ENCODE data around the gene HMG20A. TPM values are rescaled to one million over a fixed set of nuclear protein-coding genes. Genes with fewer than 3 reads are reported as not detected.

HMG20A gene
- total RNA-seq, 1 donor: 30.8 TPM

DNA sequence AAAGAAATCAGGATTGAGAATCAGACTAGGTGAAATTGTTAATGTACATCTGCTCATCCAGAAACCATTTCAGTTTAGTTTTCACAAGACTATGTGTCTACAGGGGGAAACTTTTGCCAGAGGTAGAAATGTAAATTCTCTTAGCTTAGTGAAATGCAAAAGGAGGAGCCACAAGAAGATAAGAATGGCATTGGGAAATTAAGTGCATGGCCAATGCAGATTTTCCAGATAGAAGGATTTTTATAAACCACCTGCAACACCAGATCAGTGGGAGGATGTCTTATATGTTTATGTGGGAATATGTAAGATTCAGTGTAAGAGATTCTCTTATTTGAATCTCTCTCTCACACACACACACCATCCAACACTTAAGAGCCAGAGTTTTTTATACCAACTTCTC is 67.2 kb downstream of the HMG20A start:
- TF ChIP-seq, protein P1, sequence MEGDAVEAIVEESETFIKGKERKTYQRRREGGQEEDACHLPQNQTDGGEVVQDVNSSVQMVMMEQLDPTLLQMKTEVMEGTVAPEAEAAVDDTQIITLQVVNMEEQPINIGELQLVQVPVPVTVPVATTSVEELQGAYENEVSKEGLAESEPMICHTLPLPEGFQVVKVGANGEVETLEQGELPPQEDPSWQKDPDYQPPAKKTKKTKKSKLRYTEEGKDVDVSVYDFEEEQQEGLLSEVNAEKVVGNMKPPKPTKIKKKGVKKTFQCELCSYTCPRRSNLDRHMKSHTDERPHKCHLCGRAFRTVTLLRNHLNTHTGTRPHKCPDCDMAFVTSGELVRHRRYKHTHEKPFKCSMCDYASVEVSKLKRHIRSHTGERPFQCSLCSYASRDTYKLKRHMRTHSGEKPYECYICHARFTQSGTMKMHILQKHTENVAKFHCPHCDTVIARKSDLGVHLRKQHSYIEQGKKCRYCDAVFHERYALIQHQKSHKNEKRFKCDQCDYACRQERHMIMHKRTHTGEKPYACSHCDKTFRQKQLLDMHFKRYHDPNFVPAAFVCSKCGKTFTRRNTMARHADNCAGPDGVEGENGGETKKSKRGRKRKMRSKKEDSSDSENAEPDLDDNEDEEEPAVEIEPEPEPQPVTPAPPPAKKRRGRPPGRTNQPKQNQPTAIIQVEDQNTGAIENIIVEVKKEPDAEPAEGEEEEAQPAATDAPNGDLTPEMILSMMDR (IDR thresholded peaks at IDR 0.05; ENCODE audit: extremely low read depth, low read depth, low read length): no peak
- Histone ChIP-seq H3K4me3 (ENCODE audit: insufficient read depth, low read length) (no peak overlapping the region), H3K4me1 (ENCODE audit: insufficient read depth, low read length) (peaks cover 14% of the 10 kb centered on the region), H3K9me3 (ENCODE audit: low read depth, low read length) (no peaks in the 10 kb centered on the region), H3K36me3 (ENCODE audit: insufficient read depth, low read length) (peaks cover 15% of the 10 kb centered on the region), H2AFZ (ENCODE audit: low read length) (no peak overlapping the region), H3K27me3 (ENCODE audit: insufficient read depth, low read length) (no peaks in the 10 kb centered on the region), H4K20me1 (ENCODE audit: insufficient read depth, low read length) (no peaks in the 10 kb centered on the region), H3K27ac (ENCODE audit: low read depth, low read length) (no peak overlapping the region), H3K79me2 (ENCODE audit: insufficient read depth, low read length) (no peaks in the 10 kb centered on the region), H3K4me2 (ENCODE audit: insufficient read depth, low read length) (no peak overlapping the region)
- no peak for DNase-seq (ENCODE audit: insufficient read length, low spot score, missing footprints)

DNA sequence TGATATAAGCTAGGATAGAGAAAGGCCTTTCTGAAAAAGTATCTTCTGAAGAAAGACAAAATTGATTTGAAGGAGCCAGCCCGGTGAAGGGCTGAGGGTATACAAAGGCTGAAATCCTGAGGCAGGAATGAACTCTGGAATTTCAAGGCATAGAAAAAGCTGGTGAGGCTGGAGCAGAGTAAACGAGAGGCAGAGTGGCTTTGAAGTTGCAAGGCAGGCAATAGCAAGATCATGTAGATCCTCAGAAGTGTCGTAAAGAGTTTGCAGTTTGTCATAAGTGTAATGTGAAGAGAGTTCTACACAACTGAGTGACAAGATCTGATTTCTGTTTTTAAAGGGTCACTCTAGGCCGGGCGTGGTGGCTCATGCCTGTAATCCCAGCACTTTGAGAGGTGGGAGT is 69.0 kb downstream of the HMG20A start:
- Histone ChIP-seq H3K4me2 (ENCODE audit: insufficient read depth, low read length) (no peak overlapping the region), H3K36me3 (ENCODE audit: insufficient read depth, low read length) (peaks cover 8% of the 10 kb centered on the region), H2AFZ (ENCODE audit: low read length) (no peak overlapping the region), H3K4me3 (ENCODE audit: insufficient read depth, low read length) (no peak overlapping the region), H3K27ac (ENCODE audit: low read depth, low read length) (no peak overlapping the region), H3K79me2 (ENCODE audit: insufficient read depth, low read length) (no peaks in the 10 kb centered on the region), H4K20me1 (ENCODE audit: insufficient read depth, low read length) (no peaks in the 10 kb centered on the region), H3K4me1 (ENCODE audit: insufficient read depth, low read length) (peaks cover 12% of the 10 kb centered on the region), H3K9me3 (ENCODE audit: low read depth, low read length) (no peaks in the 10 kb centered on the region), H3K27me3 (ENCODE audit: insufficient read depth, low read length) (no peaks in the 10 kb centered on the region)
- TF ChIP-seq, protein P1 (IDR thresholded peaks at IDR 0.05; ENCODE audit: extremely low read depth, low read depth, low read length): no peak
- DNase-seq (ENCODE audit: insufficient read length, low spot score, missing footprints): no peak

DNA sequence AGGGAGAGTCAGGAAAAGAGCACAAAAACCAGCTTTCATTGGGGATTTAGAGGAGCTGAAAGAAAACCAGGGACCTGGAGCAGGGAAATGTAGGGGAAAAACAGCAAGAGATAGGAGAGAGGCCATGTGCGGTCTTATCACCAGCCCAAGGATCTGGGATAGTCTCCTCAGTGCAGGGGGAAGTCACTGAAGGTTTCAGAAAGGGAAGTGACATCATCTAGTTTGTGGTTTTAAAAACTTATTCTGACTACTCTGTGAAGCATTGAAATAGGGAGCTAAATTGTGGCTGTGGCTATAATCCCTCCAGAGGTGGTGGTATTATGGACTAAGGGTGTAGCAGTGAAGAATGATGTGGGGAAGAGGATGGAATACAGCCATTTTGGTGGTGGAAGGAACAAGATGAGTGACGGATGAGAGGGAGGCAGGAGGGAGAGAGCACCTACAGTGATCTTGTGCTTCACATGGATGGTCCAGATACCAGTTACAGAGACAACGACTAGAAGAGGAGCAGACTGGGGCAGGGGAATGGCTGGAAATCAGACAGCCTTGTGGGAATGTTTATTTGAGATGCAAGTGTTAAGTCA is 72.7 kb downstream of the HMG20A start:
- Histone ChIP-seq H3K27ac (ENCODE audit: low read depth, low read length) (no peak overlapping the region), H3K36me3 (ENCODE audit: insufficient read depth, low read length) (no peaks in the 10 kb centered on the region), H3K4me2 (ENCODE audit: insufficient read depth, low read length) (no peak overlapping the region), H3K27me3 (ENCODE audit: insufficient read depth, low read length) (no peaks in the 10 kb centered on the region), H2AFZ (ENCODE audit: low read length) (no peak overlapping the region), H3K4me3 (ENCODE audit: insufficient read depth, low read length) (no peak overlapping the region), H3K79me2 (ENCODE audit: insufficient read depth, low read length) (no peaks in the 10 kb centered on the region), H3K4me1 (ENCODE audit: insufficient read depth, low read length) (peaks cover 41% of the 10 kb centered on the region), H4K20me1 (ENCODE audit: insufficient read depth, low read length) (no peaks in the 10 kb centered on the region), H3K9me3 (ENCODE audit: low read depth, low read length) (no peaks in the 10 kb centered on the region)
- TF ChIP-seq, protein P1 (IDR thresholded peaks at IDR 0.05; ENCODE audit: extremely low read depth, low read depth, low read length): no peak
- DNase-seq (ENCODE audit: insufficient read length, low spot score, missing footprints): peak; percentile 65

DNA sequence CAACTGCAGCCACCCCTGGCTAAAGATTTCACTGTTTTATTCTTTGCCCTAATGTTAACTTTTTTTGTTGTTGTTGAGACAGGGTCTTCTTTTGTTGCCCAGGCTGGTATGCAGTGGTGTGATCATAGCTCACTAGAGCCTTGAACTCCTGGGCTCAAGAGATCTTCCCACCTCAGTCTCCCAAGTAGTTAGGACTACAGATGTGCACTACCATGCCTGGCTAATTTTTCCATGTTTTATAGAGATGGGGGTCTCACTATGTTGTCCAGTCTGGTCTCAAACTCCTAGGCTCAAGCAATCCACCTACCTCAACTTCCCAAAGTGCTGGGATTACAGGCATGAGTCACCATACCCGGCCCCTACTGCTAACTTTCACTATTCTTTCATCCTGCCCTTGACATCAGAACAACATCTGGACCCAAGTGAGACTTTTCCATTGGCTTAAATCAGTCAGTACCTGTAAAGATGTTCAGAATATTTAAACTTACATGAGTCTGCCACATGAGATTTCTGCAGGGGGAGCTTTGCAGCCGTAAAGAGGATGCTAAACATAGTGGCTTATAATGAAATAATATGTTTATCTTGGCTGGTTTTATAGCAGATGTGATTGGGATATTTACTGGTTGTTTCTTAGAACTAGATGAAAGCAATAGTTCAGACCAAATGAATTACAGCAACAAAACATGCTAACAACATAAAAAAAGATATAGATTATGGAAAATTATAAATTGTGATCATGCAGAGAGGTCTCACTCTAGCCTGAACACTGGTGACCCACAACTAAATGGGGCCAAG is 73.6 kb downstream of the HMG20A start:
- Histone ChIP-seq H3K27me3 (ENCODE audit: insufficient read depth, low read length) (no peaks in the 10 kb centered on the region), H3K4me2 (ENCODE audit: insufficient read depth, low read length) (no peak overlapping the region)

More for the DNA sequence above, 73.6 kb downstream of the HMG20A start:
- no peaks in the 10 kb centered on the region for H4K20me1 ChIP-seq (ENCODE audit: insufficient read depth, low read length)
- peaks cover 42% of the 10 kb centered on the region for H3K4me1 ChIP-seq (ENCODE audit: insufficient read depth, low read length)
- TF ChIP-seq, protein P1 (IDR thresholded peaks at IDR 0.05; ENCODE audit: extremely low read depth, low read depth, low read length): no peak
- H3K36me3 ChIP-seq (ENCODE audit: insufficient read depth, low read length): no peaks in the 10 kb centered on the region
- no peak for DNase-seq (ENCODE audit: insufficient read length, low spot score, missing footprints)
- no peak overlapping the region for H3K27ac ChIP-seq (ENCODE audit: low read depth, low read length)
- no peaks in the 10 kb centered on the region for H3K79me2 ChIP-seq (ENCODE audit: insufficient read depth, low read length)
- H3K4me3 ChIP-seq (ENCODE audit: insufficient read depth, low read length): no peak overlapping the region
- H3K9me3 ChIP-seq (ENCODE audit: low read depth, low read length): no peaks in the 10 kb centered on the region
- no peak overlapping the region for H2AFZ ChIP-seq (ENCODE audit: low read length)
